CD8-positive, alpha-beta memory T cell (primary cell): ENCODE measurements around the gene CADM1. TPM values are rescaled to one million over a fixed set of nuclear protein-coding genes. Genes with fewer than 3 reads are reported as not detected.

Experiments used
- CTCF ChIA-PET: fragments of 350-600 bp; sonication (Branson Sonifier 250); formaldehyde crosslinking; loops from one replicate; lab custom pipeline; 2021; ENCODE audit warnings: antibody characterized with exemption; lab: Charles Lee
- POLR2A ChIA-PET: fragments of 350-600 bp; sonication (Branson Sonifier 250); formaldehyde crosslinking; loops from one replicate; lab custom pipeline; 2021; ENCODE audit warnings: antibody characterized with exemption; lab: Charles Lee
- DNase-seq, 5 donors: peaks; one replicate each; pipeline versions ENCODE4 v3.0.0 to v3.0.0-alpha.2; 2020 to 2022; ENCODE audit warnings: mixed read lengths in 1 of 5
- H3K27ac ChIP-seq: one replicate; pipeline ENCODE4 v1.7.0; 2013; ENCODE audit warnings: low read depth, mild to moderate bottlenecking, low read length, moderate library complexity
- H3K27me3 ChIP-seq: 2 replicates; pipeline ENCODE4 v1.7.0; 2013; ENCODE audit warnings: low read length, mild to moderate bottlenecking; ENCODE audit not compliant: insufficient read depth, poor library complexity, severe bottlenecking
- H3K36me3 ChIP-seq: 2 replicates; pipeline ENCODE4 v1.7.0; 2013; ENCODE audit warnings: mild to moderate bottlenecking, low read length, moderate library complexity; ENCODE audit not compliant: insufficient read depth
- H3K4me1 ChIP-seq: 2 replicates; pipeline ENCODE4 v1.7.0; 2013; ENCODE audit warnings: mild to moderate bottlenecking, low read length, moderate library complexity; ENCODE audit not compliant: insufficient read depth
- H3K4me3 ChIP-seq: 2 replicates; pipeline ENCODE4 v1.7.0; 2013; ENCODE audit warnings: mild to moderate bottlenecking, low read length
- H3K9me3 ChIP-seq: 2 replicates; pipeline ENCODE4 v1.7.0; 2013; ENCODE audit warnings: mild to moderate bottlenecking, low read length
- H3K27ac Mint-ChIP-seq, 8 donors: one replicate each; pipeline ENCODE4 v1.8.0; 2020 to 2021; ENCODE audit warnings: mixed read lengths in 8 of 8, mild to moderate bottlenecking in 6 of 8, inconsistent platforms in 3 of 8, moderate library complexity in 3 of 8
- H3K27me3 Mint-ChIP-seq, 2 donors: one replicate each; pipeline ENCODE4 v1.8.0; 2020 to 2021; ENCODE audit warnings: mixed read lengths in 2 of 2, mild to moderate bottlenecking in 1 of 2, moderate library complexity in 1 of 2
- H3K36me3 Mint-ChIP-seq, 3 donors: one replicate each; pipeline ENCODE4 v1.8.0; 2020 to 2021; ENCODE audit warnings: mixed read lengths in 3 of 3, inconsistent platforms in 1 of 3, mild to moderate bottlenecking in 1 of 3
- H3K4me1 Mint-ChIP-seq, 3 donors: one replicate each; pipeline ENCODE4 v1.8.0; 2020 to 2021; ENCODE audit warnings: mixed read lengths in 3 of 3, inconsistent platforms in 1 of 3, mild to moderate bottlenecking in 1 of 3
- H3K4me3 Mint-ChIP-seq, 7 donors: one replicate each; pipeline ENCODE4 v1.8.0; 2020 to 2021; ENCODE audit warnings: mixed read lengths in 7 of 7, mild to moderate bottlenecking in 6 of 7, moderate library complexity in 4 of 7, inconsistent platforms in 2 of 7
- H3K9me3 Mint-ChIP-seq, 5 donors: one replicate each; pipeline ENCODE4 v1.8.0; 2020 to 2022; ENCODE audit warnings: mixed read lengths in 5 of 5, mild to moderate bottlenecking in 3 of 5, moderate library complexity in 2 of 5, inconsistent platforms in 1 of 5
- polyA plus RNA-seq: library from polyadenylated mRNA; unstranded; fragments of 300-500 nt; fragmentation: Illumina TruSeq; gene quantifications from one replicate; pipeline ENCODE4 v1.2.3, GENCODE V29; 2021
- total RNA-seq, 2 experiments: library from RNA; stranded (reverse); gene quantifications; one replicate each; pipeline ENCODE4 v1.2.3, GENCODE V29; 2021

The CADM1 gene
- total and polyA plus RNA-seq, 3 experiments from 2014 or later = 0.90 to 2.7 (median 1.1) TPM

DNA sequence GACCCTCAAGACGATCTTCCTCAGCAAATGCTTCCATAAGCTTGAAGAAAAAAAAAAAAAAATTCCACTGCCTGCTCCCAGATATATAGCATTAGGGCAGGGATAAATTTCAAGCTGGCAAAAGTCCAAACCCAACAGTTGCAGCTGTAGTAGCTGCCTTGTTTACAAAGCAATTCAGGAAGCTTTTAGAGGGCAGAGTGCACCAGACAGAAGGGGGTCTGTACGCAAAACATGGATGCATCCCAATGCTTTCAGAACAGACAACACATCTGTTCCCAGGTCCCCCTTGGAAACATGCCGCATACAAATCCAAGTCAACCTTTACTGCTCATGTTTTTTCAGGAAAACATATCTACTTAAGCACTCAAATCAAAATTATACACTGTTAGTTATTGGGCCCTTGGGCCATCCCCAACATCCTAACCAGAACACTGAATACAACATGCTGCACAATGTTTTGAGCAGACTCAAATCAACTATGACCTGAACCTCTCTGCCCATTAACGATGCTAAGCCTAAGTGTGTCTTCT lies 94.5 kb downstream of the CADM1 start:
- Mint-ChIP-seq H3K4me1 (no peaks in the 10 kb centered on the region), H3K36me3 (no peaks in the 10 kb centered on the region), H3K4me3 (no peak overlapping the region), H3K27me3 (peaks cover 2 to 11% of the 10 kb centered on the region in 2 donors), H3K27ac (no peak overlapping the region), H3K9me3 (peaks cover 0 to 2% (median 0%) of the 10 kb centered on the region in 5 donors)
- H3K27me3 ChIP-seq = no peaks in the 10 kb centered on the region
- H3K36me3 ChIP-seq = no peaks in the 10 kb centered on the region
- no peaks in the 10 kb centered on the region for H3K9me3 ChIP-seq
- H3K4me3 ChIP-seq = no peak overlapping the region
- no peaks in the 10 kb centered on the region for H3K4me1 ChIP-seq
- no peak overlapping the region for H3K27ac ChIP-seq
- ChIA-PET POLR2A (no interaction called here), CTCF (no interaction called here)
- no peak for DNase-seq

- H3K27me3 ChIP-seq = no peaks in the 10 kb centered on the region
- H3K27ac ChIP-seq = no peak overlapping the region
- H3K4me3 ChIP-seq = no peak overlapping the region
- H3K27ac Mint-ChIP-seq = no peak overlapping the region
- peaks cover 2 to 11% of the 10 kb centered on the region in 2 donors for H3K27me3 Mint-ChIP-seq
- peaks cover 0 to 2% (median 0%) of the 10 kb centered on the region in 5 donors for H3K9me3 Mint-ChIP-seq
- no peaks in the 10 kb centered on the region for H3K4me1 ChIP-seq
- CTCF ChIA-PET = no interaction called here
- POLR2A ChIA-PET = no interaction called here
- no peaks in the 10 kb centered on the region for H3K36me3 Mint-ChIP-seq
- H3K36me3 ChIP-seq = no peaks in the 10 kb centered on the region
- no peak overlapping the region for H3K4me3 Mint-ChIP-seq
- no peak for DNase-seq
- H3K4me1 Mint-ChIP-seq = no peaks in the 10 kb centered on the region
- H3K9me3 ChIP-seq = no peaks in the 10 kb centered on the region
These were observed 95.0 kb downstream of the CADM1 start for GRCh38 chr11:115409116-115409670.

- H3K4me3 Mint-ChIP-seq = no peak overlapping the region
- POLR2A ChIA-PET = no interaction called here
- CTCF ChIA-PET = no interaction called here
- no peak overlapping the region for H3K27ac ChIP-seq
- H3K27me3 Mint-ChIP-seq = peaks cover 2 to 8% of the 10 kb centered on the region in 2 donors
- no peak overlapping the region for H3K4me3 ChIP-seq
- no peaks in the 10 kb centered on the region for H3K4me1 Mint-ChIP-seq
- no peaks in the 10 kb centered on the region for H3K36me3 Mint-ChIP-seq
- H3K9me3 Mint-ChIP-seq = peaks cover 0 to under 1% (median 0%) of the 10 kb centered on the region in 5 donors
- no peaks in the 10 kb centered on the region for H3K36me3 ChIP-seq
- H3K27me3 ChIP-seq = no peaks in the 10 kb centered on the region
- no peak for DNase-seq
- no peak overlapping the region for H3K27ac Mint-ChIP-seq
- H3K9me3 ChIP-seq = no peaks in the 10 kb centered on the region
- no peaks in the 10 kb centered on the region for H3K4me1 ChIP-seq
These were observed 95.9 kb downstream of the CADM1 start for GRCh38 chr11:115408036-115408921.

GRCh38 chr11:115407496-115407895 lies 96.7 kb downstream of the CADM1 start:
- H3K9me3 ChIP-seq = no peaks in the 10 kb centered on the region
- Mint-ChIP-seq H3K9me3 (no peaks in the 10 kb centered on the region), H3K27me3 (peaks cover 2 to 9% of the 10 kb centered on the region in 2 donors), H3K4me1 (no peaks in the 10 kb centered on the region), H3K27ac (no peak overlapping the region), H3K36me3 (no peaks in the 10 kb centered on the region), H3K4me3 (no peak overlapping the region)
- H3K27ac ChIP-seq = no peak overlapping the region
- ChIA-PET CTCF (no interaction called here), POLR2A (no interaction called here)
- DNase-seq = no peak
- no peaks in the 10 kb centered on the region for H3K36me3 ChIP-seq
- no peaks in the 10 kb centered on the region for H3K27me3 ChIP-seq
- H3K4me3 ChIP-seq = no peak overlapping the region
- no peaks in the 10 kb centered on the region for H3K4me1 ChIP-seq

DNA sequence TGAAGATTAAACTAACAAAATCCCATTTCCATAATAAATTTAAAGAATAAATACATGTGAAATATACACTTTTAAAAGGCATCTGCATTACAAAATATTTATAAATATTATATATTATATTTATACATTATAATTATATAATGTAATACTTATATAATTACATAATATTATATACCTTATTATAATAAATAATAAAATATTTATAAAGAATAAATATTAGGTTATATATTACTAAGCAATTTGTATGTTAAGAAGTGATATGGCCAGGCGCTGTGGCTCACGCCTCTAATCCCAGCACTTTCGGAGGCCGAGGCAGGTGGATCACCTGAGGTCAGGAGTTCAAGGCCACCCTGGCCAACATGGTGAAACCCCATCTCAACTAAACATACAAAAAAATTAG lies 97.8 kb downstream of the CADM1 start:
- Histone ChIP-seq H3K36me3 (no peaks in the 10 kb centered on the region), H3K27me3 (no peaks in the 10 kb centered on the region), H3K4me3 (no peak overlapping the region), H3K9me3 (no peaks in the 10 kb centered on the region), H3K27ac (no peak overlapping the region), H3K4me1 (no peaks in the 10 kb centered on the region)
- Mint-ChIP-seq H3K4me1 (no peaks in the 10 kb centered on the region), H3K4me3 (no peak overlapping the region), H3K27ac (no peak overlapping the region), H3K27me3 (peaks cover 2 to 8% of the 10 kb centered on the region in 2 donors), H3K9me3 (no peaks in the 10 kb centered on the region), H3K36me3 (no peaks in the 10 kb centered on the region)
- CTCF ChIA-PET = no interaction called here
- POLR2A ChIA-PET = no interaction called here
- no peak for DNase-seq

DNA sequence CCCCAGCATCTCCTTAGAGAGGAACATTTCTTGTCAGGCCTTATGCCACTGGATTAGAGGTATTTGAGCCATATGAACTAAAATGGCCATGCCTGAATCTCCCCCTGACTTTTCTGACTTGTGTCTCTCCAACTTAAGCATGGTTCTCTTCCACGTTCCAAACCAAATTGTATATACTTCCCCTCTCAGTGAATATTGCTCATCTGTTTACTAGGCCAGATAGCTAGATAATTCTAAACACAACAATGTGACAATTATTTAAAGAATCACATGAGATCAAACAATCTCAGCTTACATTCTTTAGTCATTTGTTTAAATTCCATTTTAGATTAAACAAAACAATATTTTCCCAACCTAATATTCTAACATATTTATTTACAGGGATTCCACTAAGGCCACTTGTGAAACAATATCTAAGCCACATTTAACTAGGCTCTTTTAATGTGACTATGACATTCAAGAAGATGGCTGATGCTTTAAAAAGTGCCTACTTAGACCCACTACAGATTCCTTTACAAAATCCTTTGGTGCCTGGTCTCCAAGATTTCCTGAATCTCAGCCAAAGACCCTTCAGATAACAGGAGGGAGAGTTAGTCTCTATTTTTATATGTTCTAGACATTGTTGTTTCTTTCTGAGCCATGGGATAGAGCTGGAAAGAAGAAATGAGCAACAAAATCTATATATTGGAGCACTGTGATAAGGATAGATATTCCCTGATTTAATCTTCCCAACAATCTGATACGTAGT lies 105.7 kb downstream of the CADM1 start:
- H3K9me3 Mint-ChIP-seq = no peaks in the 10 kb centered on the region
- peaks cover 2 to 16% of the 10 kb centered on the region in 2 donors for H3K27me3 Mint-ChIP-seq
- Histone ChIP-seq H3K27me3 (no peaks in the 10 kb centered on the region), H3K4me3 (no peak overlapping the region), H3K27ac (no peak overlapping the region), H3K9me3 (no peaks in the 10 kb centered on the region), H3K36me3 (no peaks in the 10 kb centered on the region), H3K4me1 (no peaks in the 10 kb centered on the region)
- no peak overlapping the region for H3K4me3 Mint-ChIP-seq
- no peaks in the 10 kb centered on the region for H3K4me1 Mint-ChIP-seq
- CTCF ChIA-PET = no interaction called here
- no peak overlapping the region for H3K27ac Mint-ChIP-seq
- POLR2A ChIA-PET = no interaction called here
- no peak for DNase-seq
- no peaks in the 10 kb centered on the region for H3K36me3 Mint-ChIP-seq

DNA sequence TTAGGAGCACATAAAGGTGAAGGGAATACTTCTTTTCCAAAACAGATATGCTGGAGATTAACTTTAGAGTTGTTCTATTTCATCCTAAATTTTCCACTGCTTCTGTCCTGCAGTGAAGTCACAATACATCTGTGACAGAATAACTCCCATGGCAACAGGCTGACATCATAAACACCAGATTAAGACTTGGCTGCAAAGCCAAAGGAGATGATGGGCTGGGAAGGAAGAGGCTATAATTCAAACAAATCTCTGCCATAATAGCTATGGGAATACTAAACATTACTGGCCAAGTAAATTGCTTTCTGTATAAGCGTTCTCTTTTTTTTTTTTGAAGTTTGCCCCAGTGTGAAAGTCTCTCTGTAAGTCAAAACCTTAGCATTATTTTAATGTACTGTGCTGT lies 107.7 kb downstream of the CADM1 start:
- no peak overlapping the region for H3K4me3 ChIP-seq
- no peaks in the 10 kb centered on the region for H3K4me1 Mint-ChIP-seq
- H3K4me3 Mint-ChIP-seq = no peak overlapping the region
- no peak overlapping the region for H3K27ac ChIP-seq
- CTCF ChIA-PET = no interaction called here
- no peaks in the 10 kb centered on the region for H3K36me3 ChIP-seq
- no peaks in the 10 kb centered on the region for H3K27me3 ChIP-seq
- DNase-seq = no peak
- POLR2A ChIA-PET = no interaction called here
- peaks cover 2 to 11% of the 10 kb centered on the region in 2 donors for H3K27me3 Mint-ChIP-seq
- H3K36me3 Mint-ChIP-seq = no peaks in the 10 kb centered on the region
- no peaks in the 10 kb centered on the region for H3K9me3 ChIP-seq
- no peaks in the 10 kb centered on the region for H3K9me3 Mint-ChIP-seq
- no peak overlapping the region for H3K27ac Mint-ChIP-seq
- no peaks in the 10 kb centered on the region for H3K4me1 ChIP-seq

- Mint-ChIP-seq H3K4me3 (no peak overlapping the region), H3K27ac (no peak overlapping the region), H3K36me3 (no peaks in the 10 kb centered on the region), H3K27me3 (peaks cover 0 to 4% of the 10 kb centered on the region in 2 donors), H3K9me3 (peaks cover 0 to 2% (median 0%) of the 10 kb centered on the region in 5 donors), H3K4me1 (no peaks in the 10 kb centered on the region)
- no peak overlapping the region for H3K27ac ChIP-seq
- no peaks in the 10 kb centered on the region for H3K9me3 ChIP-seq
- POLR2A ChIA-PET = no interaction called here
- no peak overlapping the region for H3K4me3 ChIP-seq
- CTCF ChIA-PET = no interaction called here
- no peak for DNase-seq
- no peaks in the 10 kb centered on the region for H3K4me1 ChIP-seq
- no peaks in the 10 kb centered on the region for H3K36me3 ChIP-seq
- H3K27me3 ChIP-seq = no peaks in the 10 kb centered on the region
These were observed 110.3 kb downstream of the CADM1 start for GRCh38 chr11:115393950-115394349.
